Fibroblast of skin of scalp (primary cell): ENCODE measurements around the gene DDX4. TPM values are rescaled to one million over a fixed set of nuclear protein-coding genes. Genes with fewer than 3 reads are reported as not detected.
"Not testable (repeated sequence)": the region's sequence is repeated elsewhere in the genome, so short reads cannot be mapped to it uniquely, and the experiment has no call there.

Experiments used
- DNase-seq: peaks from one replicate; pipeline ENCODE4 v3.0.0-alpha.2; 2013
- polyA plus RNA-seq, 2 experiments: library from polyadenylated mRNA; unstranded; fragments of 120-200 nt; gene quantifications; one replicate each; pipeline ENCODE4 v1.2.1, GENCODE V29; 2013; ENCODE audit not compliant: insufficient read length in 2 of 2

DDX4 gene
- not detected for polyA plus RNA-seq (2013, experiment 1 of 2; ENCODE audit: insufficient read length)
- polyA plus RNA-seq (2013, experiment 2 of 2; ENCODE audit: insufficient read length): not detected

DNA sequence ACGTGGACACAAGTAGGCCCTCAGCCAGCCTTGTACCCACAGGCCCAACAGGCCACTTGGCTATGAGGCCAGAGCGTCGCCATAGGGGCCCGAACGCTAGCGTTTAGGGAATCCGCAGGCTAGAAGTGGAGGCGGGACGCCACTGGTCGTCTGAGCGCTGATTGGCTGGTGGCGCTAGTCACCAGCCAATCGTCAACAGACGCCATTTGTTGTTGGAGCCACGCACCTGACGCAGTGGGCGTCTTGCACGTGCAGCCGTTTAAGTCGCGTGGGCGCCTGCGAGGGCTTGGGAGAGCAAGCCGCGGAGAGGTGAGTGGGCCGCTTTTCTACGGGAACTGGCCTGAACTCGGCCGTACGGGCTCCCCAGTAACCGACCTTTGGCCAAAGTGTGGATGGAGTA is at the start of gene DDX4:
DDX4 (plus strand) TSS at position 269 of the 400 bp plus-strand sequence. CDS start 903 bp downstream, outside the sequence.
- no peak for DNase-seq

GRCh38 chr5:55691265-55692105 is 46.4 kb upstream of the DDX4 start:
- peak; percentile 67 for DNase-seq

DNA sequence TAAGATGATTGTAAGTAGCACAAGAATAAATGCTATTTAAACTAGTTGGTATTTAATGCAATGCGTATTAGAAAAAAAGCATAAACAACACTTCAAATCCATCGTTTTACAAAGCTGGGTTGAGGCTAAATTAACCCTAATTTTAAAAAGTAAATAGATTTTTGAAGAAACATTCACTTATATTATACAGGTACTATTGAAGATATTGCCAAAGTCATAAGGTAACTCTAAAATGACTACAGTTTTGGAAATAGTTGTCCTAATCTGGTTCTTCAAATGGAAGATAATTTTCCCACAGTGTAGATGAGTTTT is 45.8 kb upstream of the DDX4 start:
- no peak for DNase-seq

DNA sequence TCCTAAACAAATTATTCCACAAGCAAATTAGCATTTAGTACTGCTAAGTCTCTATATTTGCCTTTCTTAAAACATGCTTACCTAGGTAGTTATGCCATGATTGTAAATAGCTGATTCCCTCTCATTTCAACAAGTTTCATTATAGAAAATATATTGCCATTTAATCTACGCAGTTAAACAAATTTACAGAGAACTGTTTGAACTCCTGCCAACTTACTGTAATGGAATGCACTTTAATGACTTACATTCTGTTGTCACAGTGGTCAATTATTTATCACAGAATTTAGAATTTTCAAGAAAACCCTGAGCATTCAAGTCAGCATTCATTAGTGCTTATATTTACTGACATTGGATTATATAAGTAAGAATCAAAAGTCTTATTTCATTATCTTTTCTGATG is 45.4 kb upstream of the DDX4 start:
- no peak for DNase-seq

DNA sequence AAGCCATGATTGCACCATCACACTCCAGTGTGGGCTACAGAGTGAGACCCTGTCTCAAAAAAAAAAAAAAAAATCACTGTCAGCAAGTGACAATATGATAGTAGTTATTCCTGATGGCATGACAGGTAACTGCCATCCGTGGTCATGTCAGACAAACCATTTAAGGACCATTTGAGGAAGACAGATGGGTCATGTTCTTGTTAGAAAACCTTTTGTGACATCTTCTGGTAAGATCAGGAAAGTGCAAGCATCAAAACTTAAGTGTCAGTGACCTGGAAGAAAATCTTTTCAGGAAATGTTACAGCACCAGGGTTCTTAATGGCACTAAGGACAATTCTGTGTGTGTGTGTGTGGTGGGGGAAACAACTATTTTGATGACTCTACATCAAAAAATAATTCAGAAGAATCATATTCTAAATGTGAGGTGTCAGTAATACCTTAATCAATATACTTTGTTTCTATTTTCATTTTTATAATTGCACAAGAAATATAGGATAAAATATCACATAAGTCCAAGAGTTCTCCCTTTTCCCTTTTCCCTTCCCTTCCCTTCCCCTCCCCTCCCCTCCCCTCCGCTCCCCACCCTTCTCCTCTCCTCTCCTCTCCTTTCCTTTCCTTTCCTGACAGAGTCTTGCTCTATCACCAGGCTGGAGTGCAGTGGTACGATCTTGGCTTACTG is 43.6 kb upstream of the DDX4 start:
- peak; percentile 56 for DNase-seq

DNA sequence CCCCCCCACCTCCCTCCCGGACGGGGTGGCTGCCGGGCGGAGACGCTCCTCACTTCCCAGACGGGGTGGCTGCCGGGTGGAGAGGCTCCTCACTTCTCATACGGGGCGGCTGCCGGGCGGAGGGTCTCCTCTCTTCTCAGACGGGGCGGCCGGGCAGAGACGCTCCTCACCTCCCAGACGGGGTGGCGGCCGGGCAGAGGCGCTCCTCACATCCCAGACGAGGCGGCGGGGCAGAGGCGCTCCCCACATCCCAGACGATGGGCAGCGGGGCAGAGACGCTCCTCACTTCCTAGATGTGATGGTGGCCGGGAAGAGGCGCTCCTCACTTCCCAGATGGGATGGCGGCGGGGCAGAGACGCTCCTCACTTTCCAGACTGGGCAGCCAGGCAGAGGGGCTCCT is 41.2 kb upstream of the DDX4 start:
- DNase-seq: not testable (repeated sequence)

GRCh38 chr5:55699041-55699688 is 38.7 kb upstream of the DDX4 start:
- no peak for DNase-seq

DNA sequence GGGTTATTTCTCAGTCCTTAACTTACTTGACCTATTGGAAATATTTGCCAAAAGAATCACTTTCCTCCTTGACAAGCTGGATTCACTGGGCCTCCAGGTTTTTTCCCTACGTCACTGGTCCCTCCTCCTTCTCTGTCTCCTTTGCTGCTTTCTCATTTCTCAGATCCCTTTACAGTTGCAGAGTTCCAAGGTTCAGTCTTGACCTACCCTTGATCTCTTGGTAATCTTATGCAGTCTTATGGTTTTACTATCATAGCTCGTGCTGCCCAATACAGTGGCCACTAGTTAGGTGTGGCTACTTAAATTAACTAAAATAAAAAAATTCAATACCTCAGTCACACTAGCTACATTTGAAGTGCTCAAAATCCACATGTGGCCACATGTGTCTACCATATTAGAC is 37.1 kb upstream of the DDX4 start:
- DNase-seq: no peak

DNA sequence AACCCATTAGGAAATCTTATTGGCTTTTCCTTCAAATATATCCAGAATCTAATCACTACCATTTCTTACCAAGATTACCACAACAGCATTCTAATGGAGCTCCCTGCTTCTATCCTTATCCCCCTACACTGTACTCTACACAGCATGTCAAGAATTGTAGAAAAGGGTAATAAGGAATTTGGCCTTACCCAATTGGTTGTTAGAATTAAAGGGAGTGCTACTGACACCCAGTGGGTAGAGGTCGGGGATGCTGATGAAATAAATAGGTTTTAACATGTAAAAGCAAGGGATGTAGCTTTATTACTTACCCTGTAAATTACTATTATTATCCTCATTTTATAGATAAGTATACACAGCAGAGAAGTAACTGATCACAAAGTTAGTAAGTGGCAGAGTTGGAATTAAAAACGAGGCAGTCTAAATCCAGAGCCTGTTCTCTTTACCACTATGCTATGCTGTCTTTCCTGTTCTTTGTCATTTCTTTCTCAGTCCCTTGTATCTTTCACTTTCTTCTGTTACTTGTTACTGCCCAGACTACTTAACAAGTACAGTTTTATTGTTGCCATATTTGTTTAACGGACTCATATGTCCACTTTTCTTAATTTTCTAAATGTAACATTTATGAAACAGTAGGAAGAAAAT is 36.3 kb upstream of the DDX4 start:
- DNase-seq: no peak

GRCh38 chr5:55702598-55703345 is 35.1 kb upstream of the DDX4 start:
- no peak for DNase-seq

DNA sequence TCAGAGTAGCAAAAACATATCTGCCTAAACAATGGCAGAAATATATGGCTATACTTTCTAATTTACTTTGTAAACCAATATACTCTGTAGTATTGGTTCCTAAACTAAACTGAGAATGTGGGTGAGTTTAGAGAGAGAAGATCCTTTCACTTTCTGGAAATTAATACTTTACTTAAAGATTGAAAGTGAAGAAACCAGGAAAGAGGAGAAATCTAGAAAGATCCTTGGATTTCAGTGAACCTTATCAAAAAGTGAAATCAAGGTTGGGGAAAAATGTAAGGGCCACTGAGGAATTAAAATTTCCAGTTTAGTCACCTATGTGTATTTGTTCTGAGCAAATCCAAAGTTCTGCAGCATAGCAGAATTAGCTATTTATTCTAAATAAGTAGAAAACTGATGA is 31.6 kb upstream of the DDX4 start:
- DNase-seq: no peak

- DNase-seq: no peak
Measured at GRCh38 chr5:55708732-55709131, 29.1 kb upstream of the DDX4 start.

DNA sequence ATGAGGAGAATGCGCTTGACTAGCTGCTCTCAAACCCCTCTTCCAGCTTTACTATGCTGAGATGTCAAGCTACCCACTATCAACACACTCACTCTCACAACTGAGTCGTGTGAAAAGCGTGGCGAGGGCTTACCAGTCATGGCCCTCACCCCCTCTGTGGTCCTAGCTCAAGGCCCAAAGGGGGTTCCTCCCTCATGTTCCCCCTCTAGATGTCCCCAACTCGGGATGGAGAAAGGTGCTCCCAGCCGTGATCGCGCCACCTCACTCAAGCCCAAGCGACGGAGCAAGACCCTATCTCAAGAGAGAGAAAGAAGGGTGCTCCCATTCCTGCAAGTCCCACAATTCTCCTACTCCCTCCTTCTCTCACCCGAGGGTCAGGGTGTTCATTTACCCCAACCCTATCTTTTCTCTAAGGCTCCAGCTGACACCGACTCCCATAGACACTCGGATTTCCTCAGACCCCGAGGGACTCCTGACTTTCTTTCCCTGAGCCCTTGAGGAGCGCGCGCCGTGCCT is 26.3 kb upstream of the DDX4 start:
- no peak for DNase-seq

DNA sequence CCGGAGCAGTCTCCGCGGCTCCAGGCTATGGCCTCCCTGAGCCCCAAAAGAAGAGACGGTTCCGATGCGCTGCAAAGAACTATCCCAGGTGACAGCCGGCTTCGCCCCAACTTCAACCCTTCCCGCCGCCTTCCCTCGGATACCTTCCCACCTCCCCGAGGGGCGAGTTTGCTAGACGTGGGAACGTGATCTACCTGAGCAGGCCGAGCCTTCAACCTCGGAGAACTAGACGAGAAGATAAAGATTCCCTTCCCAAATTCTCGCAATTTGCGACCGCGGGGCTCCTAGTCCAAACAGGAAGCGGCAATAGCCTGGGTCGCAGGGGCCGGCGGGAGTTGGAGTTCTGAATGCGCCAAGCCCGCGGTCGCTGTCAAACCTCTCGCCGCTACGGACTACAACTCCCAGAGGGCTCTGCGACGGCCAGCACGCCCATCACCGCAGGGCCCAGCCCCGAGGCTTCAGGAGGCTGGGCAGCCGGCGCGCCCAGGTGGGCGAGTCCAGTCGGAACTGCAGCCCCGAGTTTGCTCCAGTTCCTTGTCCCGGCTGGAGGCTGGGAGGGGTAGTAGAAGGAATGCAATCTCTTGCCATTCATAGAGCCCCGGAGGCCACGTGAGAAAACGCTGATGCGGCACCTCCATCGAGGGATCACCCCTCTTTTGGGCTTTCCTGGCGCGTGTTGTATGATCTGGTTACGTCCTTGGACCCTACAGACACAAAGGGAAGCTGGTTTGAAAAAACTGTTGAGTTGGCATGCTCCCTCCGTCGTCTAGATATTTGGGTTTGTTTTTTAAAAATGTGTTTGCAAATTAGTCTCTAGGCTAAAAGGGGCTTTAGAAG is 25.6 kb upstream of the DDX4 start, which contains the start of gene SLC38A9:
SLC38A9 (minus strand) TSS at position 302 of the 837 bp plus-strand sequence. CDS start 14,366 bp downstream, outside the sequence.
- DNase-seq: peak; percentile 93

GRCh38 chr5:55713871-55714270 is 24.0 kb upstream of the DDX4 start:
- peak; percentile 50 for DNase-seq

GRCh38 chr5:55714339-55714738 is 23.5 kb upstream of the DDX4 start:
- DNase-seq: no peak

DNA sequence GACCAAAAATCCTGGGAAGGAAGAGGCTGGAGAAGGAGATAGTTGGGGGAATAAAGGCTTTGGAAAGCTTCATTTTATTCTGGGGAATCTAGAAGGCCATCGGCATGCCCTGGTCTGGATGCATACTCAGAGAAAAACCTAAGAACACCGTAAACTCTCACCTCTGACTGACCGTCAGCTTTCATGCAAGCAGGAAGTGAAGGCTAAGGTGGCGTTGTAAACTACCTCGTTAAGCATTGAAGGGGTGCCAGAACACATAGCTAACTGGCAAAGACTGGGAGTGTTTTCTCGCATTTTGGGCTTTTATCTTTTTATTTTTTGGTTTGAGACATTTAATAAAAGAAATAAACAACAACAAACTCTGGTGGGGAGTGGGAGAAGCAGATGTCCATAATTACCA is 23.1 kb upstream of the DDX4 start:
- no peak for DNase-seq

GRCh38 chr5:55715519-55716078 is 22.3 kb upstream of the DDX4 start:
- DNase-seq: no peak

DNA sequence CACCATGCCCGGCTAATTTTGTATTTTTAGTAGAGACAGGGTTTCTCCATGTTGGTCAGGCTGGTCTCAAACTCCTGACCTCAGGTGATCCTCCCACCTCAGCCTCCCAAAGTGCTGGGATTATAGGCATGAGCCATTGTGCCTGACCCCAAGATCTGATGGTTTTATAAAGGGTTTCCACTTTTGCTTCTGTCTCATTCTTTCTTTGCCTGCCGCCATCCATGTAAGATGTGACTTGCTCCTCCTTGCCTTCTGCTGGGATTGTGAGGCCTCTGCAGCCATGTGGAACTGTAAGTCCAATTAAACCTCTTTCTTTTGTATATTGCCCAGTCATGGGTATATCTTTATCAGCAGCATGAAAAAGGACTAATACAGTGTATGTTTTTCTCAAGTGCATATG is 18.8 kb upstream of the DDX4 start:
- DNase-seq: not testable (repeated sequence)

- no peak for DNase-seq
Measured at GRCh38 chr5:55720188-55720703, 17.6 kb upstream of the DDX4 start.
